Epithelial cell of esophagus (primary cell): ENCODE data around the gene RYR1.
"Not testable (repeated sequence)": the region's sequence is repeated elsewhere in the genome, so short reads cannot be mapped to it uniquely, and the experiment has no call there.

Experiments used
- DNase-seq: peaks from one replicate; pipeline ENCODE4 v3.0.0; 2010; ENCODE audit warnings: low read depth
- H3K4me3 ChIP-seq: 2 replicates; pipeline ENCODE4 v1.5.1; 2011; ENCODE audit warnings: mild to moderate bottlenecking, low read length, control low read depth
- TF ChIP-seq, protein P1 (sequence below): IDR thresholded peaks from 2 replicates; pipeline ENCODE4 v1.5.1; 2011; ENCODE audit warnings: low read depth, mild to moderate bottlenecking, low read length, control low read depth, inconsistent platforms; ENCODE audit not compliant: insufficient read depth; ENCODE audit errors: missing control alignments

Gene RYR1

DNA sequence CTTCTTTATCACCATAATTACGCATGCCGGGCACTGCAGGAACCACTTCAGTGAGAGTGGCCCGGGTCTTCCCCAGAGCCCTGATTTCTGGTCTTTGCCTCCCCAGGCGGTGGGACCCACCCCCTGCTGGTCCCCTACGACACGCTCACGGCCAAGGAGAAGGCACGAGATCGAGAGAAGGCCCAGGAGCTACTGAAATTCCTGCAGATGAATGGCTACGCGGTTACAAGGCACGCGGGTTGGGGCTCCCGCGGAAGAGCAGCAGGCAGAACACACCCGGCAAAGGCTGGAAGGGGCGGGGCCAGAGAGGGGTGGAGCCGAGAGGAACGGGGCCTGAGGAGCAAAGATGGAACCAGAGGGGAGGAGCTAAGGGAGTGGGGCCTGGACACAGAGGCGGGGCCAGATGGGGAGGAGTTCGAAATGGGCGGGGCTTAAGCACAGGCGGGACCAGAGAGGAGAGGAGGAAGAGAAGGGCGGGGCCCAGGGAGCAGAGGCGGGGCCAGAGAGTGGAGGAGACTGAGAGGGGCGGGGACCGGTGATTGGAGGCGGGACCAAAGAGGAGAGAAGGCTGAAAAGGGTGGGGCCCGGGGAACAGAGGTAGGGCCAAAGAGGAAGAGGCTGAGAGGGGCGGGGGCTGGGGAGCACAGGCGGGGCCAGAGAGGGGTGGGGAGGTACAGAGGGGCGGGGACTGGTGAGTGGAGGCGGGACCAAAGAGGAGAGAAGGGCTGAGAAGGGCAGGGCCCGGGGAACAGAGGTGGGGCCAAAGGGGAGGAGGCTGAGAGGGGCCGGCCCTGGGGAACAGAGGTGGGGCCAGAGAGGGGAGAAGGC lies 73.4 kb downstream of the RYR1 start:
- TF ChIP-seq, protein P1, sequence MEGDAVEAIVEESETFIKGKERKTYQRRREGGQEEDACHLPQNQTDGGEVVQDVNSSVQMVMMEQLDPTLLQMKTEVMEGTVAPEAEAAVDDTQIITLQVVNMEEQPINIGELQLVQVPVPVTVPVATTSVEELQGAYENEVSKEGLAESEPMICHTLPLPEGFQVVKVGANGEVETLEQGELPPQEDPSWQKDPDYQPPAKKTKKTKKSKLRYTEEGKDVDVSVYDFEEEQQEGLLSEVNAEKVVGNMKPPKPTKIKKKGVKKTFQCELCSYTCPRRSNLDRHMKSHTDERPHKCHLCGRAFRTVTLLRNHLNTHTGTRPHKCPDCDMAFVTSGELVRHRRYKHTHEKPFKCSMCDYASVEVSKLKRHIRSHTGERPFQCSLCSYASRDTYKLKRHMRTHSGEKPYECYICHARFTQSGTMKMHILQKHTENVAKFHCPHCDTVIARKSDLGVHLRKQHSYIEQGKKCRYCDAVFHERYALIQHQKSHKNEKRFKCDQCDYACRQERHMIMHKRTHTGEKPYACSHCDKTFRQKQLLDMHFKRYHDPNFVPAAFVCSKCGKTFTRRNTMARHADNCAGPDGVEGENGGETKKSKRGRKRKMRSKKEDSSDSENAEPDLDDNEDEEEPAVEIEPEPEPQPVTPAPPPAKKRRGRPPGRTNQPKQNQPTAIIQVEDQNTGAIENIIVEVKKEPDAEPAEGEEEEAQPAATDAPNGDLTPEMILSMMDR, result no peak
- H3K4me3 ChIP-seq, result no peak overlapping the region
- peak; percentile 84 for DNase-seq

DNA sequence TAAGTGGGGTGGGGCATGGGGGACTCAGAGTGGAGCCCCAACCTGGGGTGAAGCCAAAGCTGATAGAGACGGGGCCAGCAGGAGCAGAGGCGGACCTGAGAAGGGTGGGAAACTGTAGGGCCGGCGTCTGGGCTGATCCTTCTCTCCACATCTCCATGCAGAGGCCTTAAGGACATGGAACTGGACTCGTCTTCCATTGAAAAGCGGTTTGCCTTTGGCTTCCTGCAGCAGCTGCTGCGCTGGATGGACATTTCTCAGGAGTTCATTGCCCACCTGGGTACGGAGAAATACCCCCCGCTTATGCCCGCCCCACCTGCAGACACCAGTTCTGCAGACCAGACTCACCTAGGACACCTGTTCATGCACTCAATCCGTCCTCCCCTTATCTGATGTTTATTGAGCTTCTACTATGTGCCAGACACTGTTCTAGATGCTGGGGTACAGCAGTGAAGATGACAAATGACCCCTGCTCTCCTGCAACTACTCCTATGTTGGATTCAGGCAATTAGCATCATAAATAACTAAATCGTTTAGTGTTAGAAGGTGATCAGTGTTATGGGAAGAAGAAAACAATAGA lies 74.1 kb downstream of the RYR1 start:
- H3K4me3 ChIP-seq, result no peak overlapping the region
- DNase-seq, result no peak
- TF ChIP-seq, protein P1, result no peak

DNA sequence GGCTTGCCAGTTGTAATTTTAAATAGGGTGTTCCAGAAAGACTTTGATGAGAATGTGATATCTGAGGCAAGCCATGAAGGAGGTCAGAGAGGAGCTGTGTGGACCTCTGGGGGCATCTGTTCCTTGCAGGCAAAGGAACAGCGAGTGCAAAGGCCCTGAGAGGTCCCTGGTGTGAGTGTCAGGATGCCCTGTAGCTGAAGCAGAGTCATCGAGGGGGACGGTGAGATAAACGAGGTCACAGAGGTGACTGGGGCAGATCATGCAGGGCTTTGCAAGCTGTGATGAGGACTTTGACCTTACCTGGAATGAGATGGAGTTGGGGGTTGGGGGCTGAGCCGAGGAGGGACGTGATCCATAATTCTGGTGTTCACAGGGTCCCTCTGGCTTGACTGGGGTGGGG lies 75.0 kb downstream of the RYR1 start:
- TF ChIP-seq, protein P1, result no peak
- no peak overlapping the region for H3K4me3 ChIP-seq
- no peak for DNase-seq

DNA sequence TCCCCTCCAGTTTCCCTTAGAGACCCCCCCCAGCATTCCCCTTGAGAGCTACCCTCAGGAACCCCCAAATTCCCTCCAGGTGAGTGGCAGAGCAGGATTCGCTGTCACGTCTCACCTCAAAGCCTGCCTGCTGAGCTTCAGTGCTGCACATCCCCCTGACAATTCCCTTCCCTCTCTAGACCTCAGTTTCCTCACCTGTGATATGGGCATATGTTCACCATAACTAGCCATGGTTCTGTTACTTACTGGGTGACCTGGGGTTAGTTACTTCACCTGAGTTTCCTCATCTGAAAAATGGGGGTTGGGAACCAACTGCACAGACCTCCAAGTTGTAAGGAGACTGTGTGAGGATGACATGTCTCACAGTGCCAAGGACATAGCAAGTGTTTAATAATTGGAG lies 75.5 kb downstream of the RYR1 start:
- TF ChIP-seq, protein P1, result no peak
- no peak overlapping the region for H3K4me3 ChIP-seq
- no peak for DNase-seq

DNA sequence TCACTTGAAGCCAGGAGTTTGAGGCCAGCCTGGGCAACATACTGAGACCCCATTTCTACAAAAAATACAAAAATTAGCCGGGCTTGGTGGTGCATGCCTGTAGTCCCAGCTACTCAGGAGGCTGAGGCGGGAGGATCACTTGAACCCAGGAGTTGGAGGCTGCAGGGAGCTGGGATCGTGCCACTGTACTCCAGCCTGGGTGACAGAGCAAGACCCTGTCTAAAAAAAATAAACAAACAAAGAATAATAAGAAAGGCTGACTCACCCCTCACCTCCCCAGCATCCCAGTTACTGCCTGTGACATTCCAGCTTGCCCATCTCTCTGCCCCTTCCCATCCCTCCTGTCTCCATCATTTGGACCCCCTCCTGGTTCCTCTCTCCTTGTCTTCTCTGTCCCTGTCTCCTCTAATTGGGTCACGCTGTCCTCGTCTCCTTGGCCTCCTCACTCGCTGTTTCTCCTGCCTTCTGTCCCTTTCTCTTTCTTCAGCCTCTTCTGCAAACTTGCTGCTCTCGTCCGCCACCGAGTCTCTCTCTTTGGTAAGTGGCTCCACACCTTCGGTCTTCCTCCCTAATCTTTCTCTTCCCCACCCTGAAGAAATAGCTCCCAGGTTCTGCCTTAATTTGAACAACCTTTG lies 77.7 kb downstream of the RYR1 start:
- TF ChIP-seq, protein P1, result no peak
- H3K4me3 ChIP-seq, result no peak overlapping the region
- no peak for DNase-seq

DNA sequence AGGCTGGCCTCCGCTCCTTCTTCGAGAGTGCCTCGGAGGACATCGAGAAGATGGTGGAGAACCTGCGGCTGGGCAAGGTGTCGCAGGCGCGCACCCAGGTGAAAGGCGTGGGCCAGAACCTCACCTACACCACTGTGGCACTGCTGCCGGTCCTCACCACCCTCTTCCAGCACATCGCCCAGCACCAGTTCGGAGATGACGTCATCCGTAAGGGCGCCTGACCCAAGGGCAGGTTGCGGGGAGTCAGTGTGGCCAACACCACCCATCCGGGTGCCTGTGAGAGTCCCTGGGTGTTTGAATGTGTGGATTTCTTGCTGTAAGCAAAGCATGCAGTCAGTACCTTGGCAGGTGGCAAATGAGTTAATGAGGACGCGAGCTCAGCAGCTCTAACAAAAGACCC lies 78.8 kb downstream of the RYR1 start:
- DNase-seq, result no peak
- TF ChIP-seq, protein P1, result no peak
- H3K4me3 ChIP-seq, result no peak overlapping the region

DNA sequence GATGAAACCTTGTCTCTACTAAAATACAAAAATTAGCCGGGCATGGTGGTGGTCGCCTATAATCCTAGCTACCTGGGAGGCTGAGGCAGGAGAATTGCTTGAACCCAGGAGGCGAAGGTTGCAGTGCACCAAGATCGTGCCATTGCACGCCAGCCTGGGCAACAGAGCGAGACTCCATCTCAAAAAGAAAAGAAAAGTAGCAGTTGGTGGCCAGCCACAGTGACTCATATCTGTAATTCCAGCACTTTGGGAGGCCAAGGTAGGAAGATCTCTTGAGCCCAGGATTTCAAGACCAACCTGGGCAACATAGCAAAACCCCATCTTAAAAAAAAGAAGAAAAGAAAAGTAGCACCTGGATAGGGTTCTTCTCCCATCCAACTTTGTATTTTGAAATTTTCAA lies 79.7 kb downstream of the RYR1 start:
- not testable (repeated sequence) for DNase-seq, H3K4me3 ChIP-seq
